Gastrocnemius medialis (tissue), 4 donors: Measurements from ENCODE around the gene SPNS2.

Source experiments
- CTCF ChIP-seq, 5 experiments: fragments of 450-650 bp in 3 of 5; fragments of 200-600 bp in 2 of 5; sonication (generic) in 2 of 5; IDR thresholded peaks in 4 of 5; conservative IDR thresholded peaks in 1 of 5; 1 replicate in 4 of 5; 2 replicates in 1 of 5; pipeline ENCODE4 v1.5.1; 2016 to 2019; ENCODE audit warnings: antibody characterized with exemption in 5 of 5, mild to moderate bottlenecking in 3 of 5, moderate library complexity in 3 of 5
- POLR2A ChIP-seq, 2 donors: fragments of 450-650 bp; IDR thresholded peaks; one replicate each; pipeline ENCODE4 v1.6.1; 2017; ENCODE audit warnings: antibody characterized with exemption in 2 of 2, mild to moderate bottlenecking in 2 of 2, moderate library complexity in 2 of 2

DNA sequence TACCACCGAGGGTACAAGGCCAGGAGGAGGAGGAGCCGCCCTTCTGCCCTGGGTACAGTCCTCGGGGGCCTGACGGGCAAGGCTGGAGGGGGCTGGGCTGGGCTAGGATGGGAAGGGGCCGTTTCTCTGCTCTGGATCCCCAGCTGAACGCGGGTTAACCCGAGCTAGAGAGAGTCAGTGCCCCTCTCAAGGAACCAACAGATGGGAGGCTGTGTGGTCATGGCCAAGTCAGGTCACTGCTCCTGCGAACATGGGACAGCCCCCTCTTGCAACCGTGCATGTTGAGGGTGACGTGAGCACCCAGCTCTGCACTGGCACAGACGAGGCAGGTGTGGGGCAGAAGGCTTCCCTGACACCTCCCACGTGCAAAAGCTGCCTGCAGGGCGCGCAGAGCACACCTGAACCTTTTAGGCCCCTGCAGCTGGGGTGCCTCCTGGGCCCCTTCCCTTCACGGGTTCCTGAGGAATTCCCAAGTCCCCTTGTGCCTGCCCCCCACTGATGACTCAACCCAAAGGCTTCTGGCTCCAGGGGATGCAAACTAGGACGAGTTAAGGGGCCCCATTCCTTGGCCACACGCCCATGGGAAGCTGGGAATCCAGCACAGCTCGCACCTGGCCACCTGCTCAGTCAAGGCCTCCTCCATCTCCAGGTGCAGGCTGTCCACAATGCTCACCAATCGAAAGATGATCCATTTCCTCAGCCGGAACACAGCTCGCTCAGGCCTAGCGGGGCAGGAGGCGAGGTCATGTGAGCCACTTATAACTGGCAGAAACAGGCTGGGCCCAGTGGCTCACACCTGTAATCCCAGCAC, 50.2 kb downstream of the SPNS2 start:
- no peak for TF ChIP-seq POLR2A (IDR thresholded peaks at IDR 0.05)
- no peak for TF ChIP-seq CTCF (IDR thresholded peaks at IDR 0.05 in 4 of 5, conservative IDR thresholded peaks at IDR 0.05 in 1 of 5)
